ENCODE results near the gene LIPA. TPM values are rescaled to one million over a fixed set of nuclear protein-coding genes. Genes with fewer than 3 reads are reported as not detected.

LIPA gene
- total and polyA plus RNA-seq, 2 donors = 49.1 to 63.0 TPM

DNA sequence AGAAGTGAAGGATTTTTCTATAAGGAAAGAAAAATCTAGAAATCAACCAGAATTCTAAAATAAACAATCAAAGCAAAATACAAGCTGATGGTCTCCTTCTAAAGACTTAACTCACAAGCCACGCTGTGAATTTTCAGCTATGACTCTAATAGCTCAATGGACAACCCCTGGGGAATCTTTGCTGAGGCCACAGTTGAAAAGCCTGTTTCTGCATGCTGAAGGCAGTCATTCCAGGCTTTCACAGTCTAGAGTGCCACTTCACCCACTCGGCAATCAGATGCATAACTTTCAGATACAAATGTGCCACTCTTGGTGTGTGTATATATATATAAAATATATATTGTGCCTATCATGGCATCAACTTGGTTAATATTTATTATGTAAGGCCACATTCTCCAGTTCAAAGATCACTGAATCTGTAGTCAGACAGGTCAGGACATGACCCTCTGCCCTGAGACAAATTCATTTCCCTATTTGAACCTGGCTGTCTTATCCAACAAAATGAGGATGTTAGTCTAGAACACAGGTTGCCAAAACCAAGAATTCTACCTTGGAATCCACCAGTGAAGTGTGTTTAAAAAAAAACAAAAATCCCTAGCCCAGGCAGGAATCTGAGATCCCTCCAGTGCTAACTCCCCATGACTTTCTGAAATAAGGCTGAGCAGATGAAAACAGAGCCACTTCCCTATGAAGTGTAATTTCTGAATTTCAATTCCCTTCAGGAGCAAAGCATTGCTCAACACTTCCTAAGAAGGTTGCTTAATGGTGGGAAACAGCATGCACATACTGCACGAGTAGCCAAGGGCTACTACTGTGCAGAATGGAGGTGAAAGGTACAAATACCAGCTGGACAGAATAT, 9.9 kb downstream of the LIPA start:
- Histone ChIP-seq H3K4me3 (ENCODE audit: low read depth, low read length) (no peak overlapping the region), H3K4me1 (ENCODE audit: insufficient read depth) (no peaks in the 10 kb centered on the region), H3K27ac (ENCODE audit: low read depth) (no peak overlapping the region), H3K36me3 (ENCODE audit: insufficient read depth) (no peaks in the 10 kb centered on the region)
- no peak for DNase-seq (ENCODE audit: extremely low spot score)
- 86% methylated on average over 3 of the region's 3 CpGs for WGBS

DNA sequence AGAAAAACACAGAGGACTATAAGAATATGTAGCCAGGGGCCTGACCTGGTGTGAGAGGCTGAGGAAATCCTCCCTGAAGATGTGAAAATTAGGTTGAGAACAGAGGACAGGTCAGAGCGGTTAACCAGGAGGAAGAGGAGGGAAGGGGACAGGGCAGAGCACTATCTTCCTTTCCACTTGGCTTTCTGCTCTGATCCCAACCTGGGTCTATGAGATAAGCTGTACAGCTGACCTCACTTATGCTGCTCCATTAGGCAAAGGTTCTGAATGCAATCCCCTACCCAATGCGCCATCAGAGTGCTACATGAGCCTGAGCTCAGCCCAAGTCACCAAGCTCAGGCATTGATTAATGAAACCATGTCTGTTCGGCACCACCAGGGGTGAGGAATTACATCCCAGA, 10.5 kb downstream of the LIPA start:
- Histone ChIP-seq H3K4me3 (ENCODE audit: low read depth, low read length) (no peak overlapping the region), H3K27ac (ENCODE audit: low read depth) (no peak overlapping the region), H3K36me3 (ENCODE audit: insufficient read depth) (no peaks in the 10 kb centered on the region), H3K4me1 (ENCODE audit: insufficient read depth) (no peaks in the 10 kb centered on the region)
- DNase-seq (ENCODE audit: extremely low spot score) = no peak
- 97% methylated on average over 3 of the region's 3 CpGs for WGBS

DNA sequence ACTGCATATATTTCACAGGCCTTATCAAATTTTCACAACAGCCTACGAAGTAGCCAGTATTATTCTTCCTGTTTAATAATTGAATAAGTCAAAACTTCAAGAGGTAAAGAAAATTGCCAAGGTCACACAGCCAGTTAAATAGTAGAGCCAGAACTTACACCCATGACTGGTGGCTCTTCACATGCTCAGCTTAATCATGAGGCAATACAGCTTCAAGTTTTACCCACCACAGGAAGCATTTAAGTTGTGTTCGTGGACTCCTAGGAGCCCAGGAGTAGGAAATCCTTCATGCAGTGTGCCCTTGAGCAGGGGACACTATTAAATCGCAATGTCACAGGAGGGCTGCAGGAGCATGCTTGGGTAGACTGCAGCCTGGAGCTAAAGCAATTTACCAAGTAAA, 11.1 kb downstream of the LIPA start:
- WGBS = 92% methylated on average over 3 of the region's 3 CpGs
- H3K27ac ChIP-seq (ENCODE audit: low read depth) = no peak overlapping the region
- no peaks in the 10 kb centered on the region for H3K36me3 ChIP-seq (ENCODE audit: insufficient read depth)
- H3K4me1 ChIP-seq (ENCODE audit: insufficient read depth) = no peaks in the 10 kb centered on the region
- no peak overlapping the region for H3K4me3 ChIP-seq (ENCODE audit: low read depth, low read length)
- no peak for DNase-seq (ENCODE audit: extremely low spot score)

DNA sequence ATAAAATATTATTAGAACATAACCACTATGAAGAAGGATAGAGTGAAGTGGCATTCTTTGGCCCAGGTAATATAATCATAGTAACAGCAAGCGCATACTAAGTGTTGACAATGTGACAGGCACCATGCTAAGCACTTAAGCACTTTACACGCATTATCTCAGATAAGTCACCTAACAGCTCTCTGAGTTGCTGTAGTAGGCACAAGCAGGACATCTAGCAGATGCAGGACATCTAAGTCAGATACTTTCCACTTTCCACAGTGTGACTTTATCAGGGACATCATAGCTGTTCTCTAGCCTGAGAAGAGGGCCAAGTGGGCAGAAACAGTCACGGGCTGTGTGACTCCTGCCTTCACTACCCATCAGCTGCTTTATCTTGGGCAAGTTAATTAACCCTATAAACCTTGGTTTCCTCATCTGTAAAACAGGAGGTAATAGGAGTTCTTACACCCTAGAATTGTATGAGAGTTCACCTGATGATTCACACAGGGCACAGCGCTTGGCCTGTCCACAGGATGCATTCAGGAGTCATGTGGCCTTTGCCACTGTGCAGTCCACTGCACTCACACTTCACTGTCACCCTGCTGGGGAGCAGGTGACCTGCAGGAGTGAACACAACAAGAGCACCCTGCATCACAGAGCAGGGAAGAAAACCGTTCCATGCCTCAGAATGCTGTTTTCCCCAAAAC, 12.5 kb downstream of the LIPA start:
- Histone ChIP-seq H3K36me3 (ENCODE audit: insufficient read depth) (no peaks in the 10 kb centered on the region), H3K4me3 (ENCODE audit: low read depth, low read length) (no peak overlapping the region), H3K27ac (ENCODE audit: low read depth) (no peak overlapping the region), H3K4me1 (ENCODE audit: insufficient read depth) (no peaks in the 10 kb centered on the region)
- DNase-seq (ENCODE audit: extremely low spot score) = no peak
- 75% methylated on average over 5 of the region's 5 CpGs for WGBS

DNA sequence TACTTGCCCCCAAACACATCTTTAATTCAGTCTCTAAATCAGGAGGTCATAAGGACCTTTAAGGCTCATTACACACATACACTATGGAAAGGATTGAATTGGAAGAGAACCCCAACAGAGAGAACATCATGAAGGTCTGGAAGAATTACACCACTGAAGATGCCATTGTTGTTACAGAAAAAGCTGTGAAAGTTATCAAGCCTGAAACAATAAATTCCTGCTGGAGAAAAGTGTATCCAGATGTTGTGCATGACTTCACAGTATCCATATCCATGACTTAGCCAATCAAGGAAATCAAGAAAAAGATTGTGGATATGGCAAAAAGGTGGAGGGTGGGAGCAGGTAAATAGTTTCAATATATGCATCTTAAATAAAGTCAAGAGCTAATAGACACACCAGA, 13.7 kb downstream of the LIPA start:
- no peaks in the 10 kb centered on the region for H3K36me3 ChIP-seq (ENCODE audit: insufficient read depth)

DNA sequence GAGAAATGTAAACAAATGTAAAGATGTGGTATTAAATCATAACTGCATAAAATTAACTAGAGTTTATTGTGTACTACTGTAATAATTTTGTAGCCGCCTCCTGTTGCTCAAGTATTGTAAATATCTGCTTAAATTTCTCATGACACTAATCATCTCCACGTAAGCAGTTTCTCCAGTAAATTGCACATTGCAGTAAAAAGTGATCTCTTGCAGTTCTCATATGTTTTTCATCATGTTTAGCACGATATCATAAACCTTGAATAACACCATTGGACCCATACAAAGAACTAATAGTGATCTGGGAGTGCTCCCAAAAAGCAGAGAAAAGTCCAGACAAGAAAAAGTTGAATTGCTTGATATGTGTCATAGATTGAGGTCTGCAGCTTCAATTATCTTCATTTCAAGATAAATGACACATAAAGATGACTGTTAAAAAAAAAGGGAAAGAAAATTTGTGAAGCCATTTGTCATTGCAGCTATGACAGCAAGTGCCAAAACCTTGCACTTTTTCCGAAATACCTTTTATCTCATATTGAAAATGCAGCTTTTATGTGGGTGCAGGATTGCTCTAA, 15.3 kb downstream of the LIPA start:
- Histone ChIP-seq H3K27ac (ENCODE audit: low read depth) (no peak overlapping the region), H3K4me1 (ENCODE audit: insufficient read depth) (no peaks in the 10 kb centered on the region)
- 78% methylated on average over 4 of the region's 4 CpGs for WGBS

More for the DNA sequence above, 13.7 kb downstream of the LIPA start:
- no peaks in the 10 kb centered on the region for H3K4me1 ChIP-seq (ENCODE audit: insufficient read depth)
- no peak overlapping the region for H3K4me3 ChIP-seq (ENCODE audit: low read depth, low read length)
- no peak for DNase-seq (ENCODE audit: extremely low spot score)
- H3K27ac ChIP-seq (ENCODE audit: low read depth) = no peak overlapping the region

DNA sequence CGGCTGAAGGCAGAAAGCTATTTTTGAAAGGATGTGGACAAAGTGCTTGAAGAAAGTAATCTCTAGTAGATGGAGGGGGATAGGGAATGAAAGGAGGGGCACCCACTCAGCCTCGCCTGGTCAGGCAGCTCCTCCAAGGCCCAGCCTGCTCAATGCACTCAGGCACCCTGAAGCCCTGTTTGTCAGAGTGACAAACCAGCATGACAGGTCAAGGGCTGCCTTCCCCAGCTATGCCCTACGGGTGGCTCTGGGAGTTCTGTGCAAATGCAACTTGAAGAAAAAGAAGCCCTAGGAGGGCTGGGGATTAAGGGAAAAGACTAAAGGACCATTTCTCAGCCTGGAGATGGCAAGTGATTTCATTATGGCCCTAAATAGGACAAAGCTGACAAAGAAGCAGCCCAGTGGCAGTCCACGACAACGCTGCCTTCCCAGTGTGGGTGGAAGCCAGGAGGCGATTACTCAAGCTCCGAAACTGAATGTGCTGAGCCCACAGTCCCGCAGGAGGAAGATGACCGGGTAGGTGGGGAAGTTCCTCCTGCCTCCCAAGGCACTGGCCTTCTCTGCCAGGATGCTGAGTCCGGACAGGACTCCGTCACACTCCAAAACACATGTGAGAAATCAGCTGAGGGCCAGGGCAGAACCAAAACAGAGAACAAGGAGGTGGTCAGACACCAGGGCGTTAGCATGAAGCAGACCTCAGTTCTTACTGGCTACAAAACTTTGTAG, 16.3 kb downstream of the LIPA start:
- Histone ChIP-seq H3K36me3 (ENCODE audit: insufficient read depth) (peaks cover 6% of the 10 kb centered on the region), H3K27ac (ENCODE audit: low read depth) (no peak overlapping the region), H3K4me1 (ENCODE audit: insufficient read depth) (no peaks in the 10 kb centered on the region), H3K4me3 (ENCODE audit: low read depth, low read length) (no peak overlapping the region)
- no peak for DNase-seq (ENCODE audit: extremely low spot score)
- 85% methylated on average over 12 of the region's 12 CpGs for WGBS

More for the DNA sequence above, 15.3 kb downstream of the LIPA start:
- no peak overlapping the region for H3K4me3 ChIP-seq (ENCODE audit: low read depth, low read length)
- no peak for DNase-seq (ENCODE audit: extremely low spot score)
- H3K36me3 ChIP-seq (ENCODE audit: insufficient read depth) = peaks cover 4% of the 10 kb centered on the region

DNA sequence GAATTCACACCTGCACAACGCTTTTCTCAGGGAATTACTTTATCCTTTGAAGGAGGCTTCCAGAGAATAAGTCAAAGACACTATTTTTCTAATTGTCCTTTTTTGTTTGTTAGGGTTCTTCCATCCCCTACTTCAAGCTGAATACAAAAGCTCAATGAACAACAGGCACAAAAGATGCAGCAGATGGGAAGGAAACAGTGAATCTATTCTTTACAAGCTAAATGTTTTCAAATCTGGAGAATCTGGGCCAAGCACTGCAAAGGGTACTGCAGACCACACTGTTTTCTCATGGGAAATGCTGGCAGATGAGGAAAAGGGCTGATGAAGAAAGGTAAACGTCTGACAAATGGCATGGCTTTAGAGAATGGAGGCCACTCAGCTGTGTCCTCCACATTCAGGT, 18.5 kb downstream of the LIPA start:
- WGBS = 77% methylated on average over 2 of the region's 2 CpGs

DNA sequence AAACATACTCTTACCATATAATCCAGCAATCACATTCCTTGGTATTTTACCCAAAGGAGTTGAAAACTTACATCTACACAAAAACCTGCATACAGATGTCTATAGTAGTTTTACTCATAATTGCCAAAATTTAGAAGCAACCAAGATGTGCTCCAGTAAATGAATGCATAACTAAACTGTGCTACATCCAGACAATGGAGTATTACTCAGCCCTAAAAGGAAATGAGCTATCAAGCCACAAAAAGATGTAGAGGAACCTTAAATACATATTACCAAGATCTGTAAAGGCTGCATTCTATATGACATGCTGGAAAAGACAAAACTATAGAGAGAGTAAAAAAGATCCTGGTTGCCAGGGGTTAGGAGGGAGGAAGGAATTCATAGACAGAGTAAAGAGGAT, 22.6 kb downstream of the LIPA start:
- peaks cover 7% of the 10 kb centered on the region for H3K36me3 ChIP-seq (ENCODE audit: insufficient read depth)
- no peak overlapping the region for H3K4me3 ChIP-seq (ENCODE audit: low read depth, low read length)
- H3K27ac ChIP-seq (ENCODE audit: low read depth) = no peak overlapping the region
- DNase-seq (ENCODE audit: extremely low spot score) = no peak
- no peaks in the 10 kb centered on the region for H3K4me1 ChIP-seq (ENCODE audit: insufficient read depth)

More for the DNA sequence above, 18.5 kb downstream of the LIPA start:
- Histone ChIP-seq H3K4me1 (ENCODE audit: insufficient read depth) (no peaks in the 10 kb centered on the region), H3K36me3 (ENCODE audit: insufficient read depth) (peaks cover 7% of the 10 kb centered on the region), H3K27ac (ENCODE audit: low read depth) (no peak overlapping the region), H3K4me3 (ENCODE audit: low read depth, low read length) (no peak overlapping the region)
- DNase-seq (ENCODE audit: extremely low spot score) = no peak

DNA sequence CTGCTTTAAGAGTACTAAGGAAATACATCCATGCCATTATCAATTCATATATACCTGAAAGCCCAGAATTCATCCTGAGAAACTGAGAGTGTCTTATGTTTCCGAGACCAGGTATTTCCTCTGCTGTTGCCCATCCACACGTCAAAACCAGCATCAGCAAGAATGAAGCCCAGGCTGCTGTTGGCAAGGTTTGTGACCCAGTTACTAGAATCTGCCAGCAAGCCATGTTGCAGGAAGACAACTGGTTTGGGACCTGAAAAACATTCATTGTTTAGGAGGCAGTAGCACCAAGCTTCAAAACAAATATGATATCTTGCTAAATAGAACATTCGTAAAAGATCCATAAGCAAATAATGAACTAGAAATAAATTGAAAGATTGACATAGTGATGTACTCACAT, 23.4 kb downstream of the LIPA start:
- H3K27ac ChIP-seq (ENCODE audit: low read depth) = no peak overlapping the region
- H3K36me3 ChIP-seq (ENCODE audit: insufficient read depth) = peaks cover 7% of the 10 kb centered on the region
- DNase-seq (ENCODE audit: extremely low spot score) = no peak
- H3K4me3 ChIP-seq (ENCODE audit: low read depth, low read length) = no peak overlapping the region
- no peaks in the 10 kb centered on the region for H3K4me1 ChIP-seq (ENCODE audit: insufficient read depth)
- 93% methylated on average over 3 of the region's 3 CpGs for WGBS

DNA sequence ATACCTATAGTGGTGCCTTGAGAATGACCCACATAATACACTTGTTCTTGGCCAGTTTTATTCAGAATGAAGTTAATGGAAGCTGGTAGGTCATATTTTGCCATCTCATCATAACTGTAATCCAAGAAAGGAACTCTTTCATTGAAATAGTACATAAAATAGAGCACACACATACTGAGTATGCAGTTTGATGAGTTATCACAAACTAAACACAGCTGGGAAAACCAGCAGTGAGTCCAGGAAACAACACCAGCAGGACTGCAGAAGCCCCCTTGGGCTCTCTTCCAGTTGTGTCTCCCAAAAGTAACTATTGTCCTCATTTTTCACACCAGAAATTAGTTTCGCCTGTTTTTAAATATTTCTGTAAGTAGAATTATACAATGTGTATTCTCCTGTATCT, 24.7 kb downstream of the LIPA start:
- WGBS = 95% methylated on average over 1 of the region's 1 CpG
- DNase-seq (ENCODE audit: extremely low spot score) = no peak
- no peak overlapping the region for H3K27ac ChIP-seq (ENCODE audit: low read depth)
- no peaks in the 10 kb centered on the region for H3K4me1 ChIP-seq (ENCODE audit: insufficient read depth)
- H3K36me3 ChIP-seq (ENCODE audit: insufficient read depth) = peaks cover 9% of the 10 kb centered on the region
- H3K4me3 ChIP-seq (ENCODE audit: low read depth, low read length) = no peak overlapping the region

DNA sequence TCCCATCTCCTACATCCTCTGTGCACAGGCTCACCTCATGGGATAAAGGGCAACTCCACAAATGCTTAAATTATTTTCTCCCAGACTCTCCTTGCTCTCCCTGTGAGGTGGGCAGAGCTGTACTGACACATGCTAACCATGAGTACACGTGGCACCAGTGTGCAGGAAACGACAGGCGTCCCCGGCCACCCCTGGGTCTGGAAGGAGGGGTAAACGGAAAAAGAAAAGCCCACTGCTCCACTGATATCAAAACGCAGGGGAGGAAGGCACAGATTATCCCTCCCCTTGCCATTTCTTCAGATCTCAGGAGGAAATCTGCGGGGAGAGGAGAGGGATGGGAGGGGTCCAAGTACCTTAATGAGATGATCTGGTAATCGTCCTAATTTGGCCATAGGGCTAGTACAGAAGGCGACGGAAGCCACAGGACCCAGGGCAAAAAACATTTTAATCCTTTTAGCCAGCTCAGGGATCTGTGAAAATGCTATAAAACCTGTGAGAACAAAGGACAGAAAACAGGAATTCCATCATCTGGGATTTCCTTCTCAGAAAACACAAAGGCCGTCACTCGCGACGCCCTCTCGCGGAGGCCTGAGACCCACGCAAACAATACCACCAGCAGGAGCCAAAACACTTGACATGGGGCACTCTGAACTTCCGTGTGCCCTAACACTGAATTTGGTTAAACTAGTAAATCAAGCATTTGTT, 26.7 kb downstream of the LIPA start:
- WGBS = 23% methylated on average over 18 of the region's 18 CpGs
- no peak overlapping the region for H3K4me3 ChIP-seq (ENCODE audit: low read depth, low read length)

DNA sequence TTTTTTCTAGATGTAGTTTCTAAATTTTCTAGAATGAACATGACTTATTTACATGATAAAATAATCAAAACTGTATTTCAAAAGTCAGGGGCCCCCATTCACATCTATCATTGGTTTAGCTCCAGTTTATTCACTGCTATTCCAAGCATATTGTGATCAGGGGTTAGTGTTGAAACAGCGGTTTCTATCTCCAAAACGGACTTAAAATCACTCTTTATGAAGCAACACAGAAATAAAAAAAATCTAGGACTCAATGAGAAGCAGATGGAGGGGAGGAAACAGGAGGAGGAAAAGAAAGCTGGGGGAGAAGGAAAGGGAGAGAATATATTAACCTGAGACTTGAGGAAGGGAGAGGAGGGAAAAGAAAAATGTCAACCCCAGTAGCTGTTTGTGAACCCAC, 29.7 kb downstream of the LIPA start:
- 70% methylated on average over 2 of the region's 2 CpGs for WGBS
- H3K27ac ChIP-seq (ENCODE audit: low read depth) = no peak overlapping the region
- DNase-seq (ENCODE audit: extremely low spot score) = no peak
- H3K4me3 ChIP-seq (ENCODE audit: low read depth, low read length) = no peak overlapping the region
- peaks cover 2% of the 10 kb centered on the region for H3K36me3 ChIP-seq (ENCODE audit: insufficient read depth)
- no peaks in the 10 kb centered on the region for H3K4me1 ChIP-seq (ENCODE audit: insufficient read depth)

More for the DNA sequence above, 26.7 kb downstream of the LIPA start:
- Histone ChIP-seq H3K4me1 (ENCODE audit: insufficient read depth) (no peaks in the 10 kb centered on the region), H3K27ac (ENCODE audit: low read depth) (no peak overlapping the region), H3K36me3 (ENCODE audit: insufficient read depth) (peaks cover 2% of the 10 kb centered on the region)
- no peak for DNase-seq (ENCODE audit: extremely low spot score)
